ENCODE measurements around the gene C2. TPM values are rescaled to one million over a fixed set of nuclear protein-coding genes. Genes with fewer than 3 reads are reported as not detected.

Gene C2
- total RNA-seq, 1 donor, result 1.3 TPM

DNA sequence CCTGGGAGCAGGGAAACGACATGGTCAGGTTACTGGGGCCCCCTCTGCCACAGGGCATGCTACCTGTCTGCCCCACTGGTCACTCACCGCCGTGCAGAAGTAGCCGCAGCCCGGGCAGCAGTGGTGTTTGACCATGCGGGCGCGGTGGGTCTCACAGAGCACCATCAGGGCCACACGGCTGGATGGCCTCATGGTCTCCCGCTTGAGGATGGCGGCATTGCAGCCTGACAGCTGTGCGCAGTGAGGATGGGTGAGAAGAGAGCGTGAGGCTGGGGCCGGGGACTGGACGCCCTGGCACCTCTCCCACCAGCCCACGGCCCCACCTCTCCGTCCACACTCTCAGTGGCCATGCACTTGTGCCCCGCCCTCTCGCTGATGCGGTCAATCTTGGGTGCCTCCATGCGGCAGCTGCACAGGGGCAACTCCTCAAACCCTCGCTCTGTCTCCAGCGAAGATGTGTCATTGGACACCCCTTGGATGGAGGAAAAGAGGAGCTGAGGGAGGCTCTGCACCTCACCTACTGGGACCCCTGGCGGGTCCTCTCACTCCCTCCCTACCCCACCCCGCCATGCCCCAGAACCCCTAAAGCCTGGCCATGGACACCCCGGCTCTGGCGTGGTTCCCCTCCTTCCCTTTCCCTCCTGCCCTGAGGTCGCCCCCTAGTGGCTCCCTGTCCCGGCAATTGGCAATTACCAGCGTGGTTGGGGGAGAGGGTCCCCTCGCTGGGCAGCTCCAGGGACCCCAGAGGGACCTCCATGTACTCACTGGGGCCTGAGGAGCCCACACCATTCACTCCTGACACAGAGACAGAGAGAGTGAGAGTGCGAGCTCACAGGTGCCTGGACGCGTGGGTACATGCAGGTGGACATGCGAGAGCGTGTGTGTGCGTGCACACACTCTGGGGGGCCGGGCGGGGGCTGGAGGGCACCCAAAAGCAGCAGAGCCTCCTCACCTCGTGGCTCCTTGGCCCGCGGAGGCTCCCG, 39.0 kb upstream of the C2 start:
- TF ChIP-seq, protein P1, sequence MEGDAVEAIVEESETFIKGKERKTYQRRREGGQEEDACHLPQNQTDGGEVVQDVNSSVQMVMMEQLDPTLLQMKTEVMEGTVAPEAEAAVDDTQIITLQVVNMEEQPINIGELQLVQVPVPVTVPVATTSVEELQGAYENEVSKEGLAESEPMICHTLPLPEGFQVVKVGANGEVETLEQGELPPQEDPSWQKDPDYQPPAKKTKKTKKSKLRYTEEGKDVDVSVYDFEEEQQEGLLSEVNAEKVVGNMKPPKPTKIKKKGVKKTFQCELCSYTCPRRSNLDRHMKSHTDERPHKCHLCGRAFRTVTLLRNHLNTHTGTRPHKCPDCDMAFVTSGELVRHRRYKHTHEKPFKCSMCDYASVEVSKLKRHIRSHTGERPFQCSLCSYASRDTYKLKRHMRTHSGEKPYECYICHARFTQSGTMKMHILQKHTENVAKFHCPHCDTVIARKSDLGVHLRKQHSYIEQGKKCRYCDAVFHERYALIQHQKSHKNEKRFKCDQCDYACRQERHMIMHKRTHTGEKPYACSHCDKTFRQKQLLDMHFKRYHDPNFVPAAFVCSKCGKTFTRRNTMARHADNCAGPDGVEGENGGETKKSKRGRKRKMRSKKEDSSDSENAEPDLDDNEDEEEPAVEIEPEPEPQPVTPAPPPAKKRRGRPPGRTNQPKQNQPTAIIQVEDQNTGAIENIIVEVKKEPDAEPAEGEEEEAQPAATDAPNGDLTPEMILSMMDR (IDR thresholded peaks at IDR 0.05; ENCODE audit: insufficient read depth, low read depth, low read length), result peak; percentile 76
- DNase-seq (ENCODE audit: low read depth), result peak; percentile 17
- H3K4me3 ChIP-seq (ENCODE audit: low read depth, low read length), result no peak overlapping the region

DNA sequence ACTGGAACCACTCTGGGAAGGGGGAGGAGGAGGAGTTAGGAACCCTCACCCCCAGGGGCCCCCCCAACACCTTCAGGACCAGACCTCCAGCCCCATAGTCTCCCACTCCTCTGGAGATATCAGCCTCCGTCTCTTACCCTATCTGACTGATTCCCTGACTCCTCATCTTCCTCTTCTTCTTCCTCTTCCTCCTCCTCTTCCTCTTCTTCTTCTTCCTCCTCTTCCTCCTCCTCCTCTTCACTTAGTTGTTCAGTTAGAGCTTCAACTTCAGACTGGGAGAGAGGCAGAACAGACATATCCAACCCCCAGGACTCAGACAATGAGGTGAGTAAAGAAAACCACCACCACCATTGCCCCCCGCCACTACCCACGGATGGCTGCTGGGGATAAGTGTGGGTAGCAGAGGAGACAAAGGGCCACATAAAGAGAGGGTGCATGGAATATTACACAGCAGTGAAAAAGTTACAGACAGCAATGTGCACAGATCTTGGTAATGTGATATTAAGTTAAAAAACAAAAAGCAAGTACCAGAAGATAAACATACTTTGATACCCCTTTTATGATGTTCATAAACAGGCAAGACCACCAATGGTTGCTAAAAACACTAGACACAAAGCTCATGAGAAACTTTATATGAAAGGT, 38.1 kb upstream of the C2 start:
- H3K4me3 ChIP-seq (ENCODE audit: low read depth, low read length), result no peak overlapping the region
- TF ChIP-seq, protein P1 (IDR thresholded peaks at IDR 0.05; ENCODE audit: insufficient read depth, low read depth, low read length), result no peak
- no peak for DNase-seq (ENCODE audit: low read depth)

DNA sequence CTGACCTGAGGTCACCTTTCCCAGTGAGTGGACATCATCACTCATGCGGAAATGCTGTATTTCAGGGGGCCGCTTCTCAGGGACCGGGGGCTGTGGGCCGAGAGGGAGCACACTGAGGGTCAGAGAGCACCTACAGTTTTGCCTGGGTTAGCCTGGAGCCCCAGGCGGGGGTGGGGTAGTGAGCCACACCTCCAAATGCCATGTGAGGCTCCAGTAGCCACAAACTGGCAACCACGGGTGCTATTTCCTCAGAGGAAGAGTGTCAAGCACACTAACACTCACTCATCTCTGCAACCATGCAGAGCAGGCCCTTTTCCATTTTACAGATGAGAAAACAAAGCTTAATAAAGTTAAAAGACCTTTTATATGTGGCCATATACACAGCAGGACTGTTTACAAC, 34.7 kb upstream of the C2 start:
- H3K4me3 ChIP-seq (ENCODE audit: low read depth, low read length), result no peak overlapping the region
- TF ChIP-seq, protein P1 (IDR thresholded peaks at IDR 0.05; ENCODE audit: insufficient read depth, low read depth, low read length), result no peak
- no peak for DNase-seq (ENCODE audit: low read depth)

DNA sequence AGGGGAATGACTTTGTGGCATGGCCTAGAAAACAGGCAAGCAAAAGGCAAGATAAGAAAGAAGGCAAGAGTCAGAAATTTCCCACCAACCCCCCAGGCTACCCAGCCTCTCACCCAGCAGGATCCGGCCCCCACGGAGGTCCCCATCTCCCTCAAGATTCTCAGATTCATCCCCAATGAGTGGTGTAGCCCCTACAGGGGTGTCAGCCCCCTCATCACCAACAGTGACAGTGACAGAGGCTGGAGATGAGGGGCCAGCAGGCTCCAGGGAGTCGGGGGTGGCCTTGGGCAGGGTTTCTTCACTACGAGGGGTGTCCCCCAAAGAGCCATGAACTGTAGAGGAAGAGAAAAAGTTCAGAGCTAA, 31.0 kb upstream of the C2 start:
- DNase-seq (ENCODE audit: low read depth), result no peak
- TF ChIP-seq, protein P1 (IDR thresholded peaks at IDR 0.05; ENCODE audit: insufficient read depth, low read depth, low read length), result no peak
- peak overlapping the region; percentile 70 for H3K4me3 ChIP-seq (ENCODE audit: low read depth, low read length)

DNA sequence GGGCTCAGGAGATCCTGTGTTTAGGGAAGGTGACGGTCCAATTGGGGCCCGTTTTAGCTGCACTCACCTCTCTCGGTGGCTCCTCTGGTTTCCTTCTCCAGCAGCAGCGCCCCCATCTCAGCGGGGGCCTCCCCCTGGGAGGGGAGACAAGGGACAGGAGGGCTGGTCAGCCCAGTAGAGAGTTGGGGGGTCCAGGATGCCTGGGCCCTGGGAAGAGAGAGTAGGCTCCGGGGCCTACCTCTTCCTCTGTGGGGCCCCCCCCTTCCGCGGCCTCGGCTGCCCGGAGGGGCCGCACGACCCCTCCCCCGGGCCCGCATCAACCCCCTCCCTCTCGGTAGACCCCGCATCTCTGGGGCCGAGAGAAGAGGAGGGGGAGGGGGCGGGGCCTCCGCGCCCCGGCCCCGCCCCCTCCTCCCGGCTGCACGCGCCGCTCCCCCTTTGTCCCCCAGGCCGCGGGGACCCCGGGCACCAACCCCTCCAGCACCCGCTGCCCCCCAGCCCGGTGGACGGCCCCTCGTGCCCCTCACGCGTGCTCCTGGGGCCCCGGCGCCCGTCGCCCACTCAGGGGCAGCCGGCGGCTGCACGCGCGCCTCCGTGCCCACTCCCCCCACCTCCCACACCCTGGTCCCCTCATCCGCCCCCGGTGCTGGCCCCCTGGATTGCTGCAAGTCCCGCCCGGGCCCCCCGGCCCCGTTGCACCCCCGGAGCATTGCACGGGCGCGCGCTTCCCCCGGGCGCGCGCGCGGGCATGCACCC, 30.5 kb upstream of the C2 start:
- DNase-seq (ENCODE audit: low read depth), result no peak
- TF ChIP-seq, protein P1 (IDR thresholded peaks at IDR 0.05; ENCODE audit: insufficient read depth, low read depth, low read length), result no peak
- H3K4me3 ChIP-seq (ENCODE audit: low read depth, low read length), result peak overlapping the region; percentile 70

DNA sequence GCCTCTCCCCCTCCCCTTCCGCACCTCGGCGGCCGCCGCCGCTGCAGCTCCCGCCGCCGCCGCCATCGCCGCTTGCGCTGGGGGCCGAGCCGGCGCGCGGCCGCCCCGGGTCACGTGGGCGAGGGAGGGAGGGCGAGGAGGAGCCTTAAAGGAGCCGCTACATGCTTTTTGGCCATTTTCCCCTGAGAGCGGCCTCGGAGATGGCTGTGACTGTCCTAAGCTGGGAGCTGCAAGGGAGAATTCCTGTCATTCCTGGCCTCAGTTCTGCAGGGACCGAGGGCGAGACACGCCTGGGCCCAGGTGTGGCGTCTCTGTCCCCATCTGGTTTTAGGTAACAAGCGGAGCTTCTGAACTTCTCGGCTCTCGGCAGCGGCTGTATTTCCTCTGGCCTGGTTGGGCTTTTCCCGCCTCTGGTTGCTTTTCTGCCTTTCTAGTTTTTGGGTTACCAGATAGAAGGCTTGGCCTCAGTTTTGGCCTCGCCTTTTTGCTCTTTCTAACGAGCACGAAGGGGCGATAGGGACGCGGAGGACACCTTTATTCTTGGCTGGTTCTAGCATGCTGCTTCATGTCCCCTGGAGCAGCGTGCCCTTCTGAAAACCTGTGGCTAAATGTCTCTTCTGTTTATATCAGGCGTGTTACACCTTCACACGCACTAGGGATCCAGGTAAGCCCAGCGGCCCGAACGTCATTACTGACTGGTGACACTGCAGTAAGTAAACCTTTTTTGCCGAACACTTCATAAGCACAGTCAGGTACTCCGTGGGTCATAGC, 29.7 kb upstream of the C2 start, which contains the start of gene EHMT2:
TSS of gene EHMT2 (minus strand) at position 87 of the 771 bp plus-strand sequence. CDS start at position 66, 21 bp downstream.
- peak; percentile 74 for DNase-seq (ENCODE audit: low read depth)
- TF ChIP-seq, protein P1 (IDR thresholded peaks at IDR 0.05; ENCODE audit: insufficient read depth, low read depth, low read length), result no peak
- peak within 1 kb of the TSS; percentile 70 for H3K4me3 ChIP-seq (ENCODE audit: low read depth, low read length)

Data from fibroblast of villous mesenchyme (primary cell).